Measurements from ENCODE around the gene MRPS27.
"Not testable (repeated sequence)": the region's sequence is repeated elsewhere in the genome, so short reads cannot be mapped to it uniquely, and the experiment has no call there.

The MRPS27 gene

DNA sequence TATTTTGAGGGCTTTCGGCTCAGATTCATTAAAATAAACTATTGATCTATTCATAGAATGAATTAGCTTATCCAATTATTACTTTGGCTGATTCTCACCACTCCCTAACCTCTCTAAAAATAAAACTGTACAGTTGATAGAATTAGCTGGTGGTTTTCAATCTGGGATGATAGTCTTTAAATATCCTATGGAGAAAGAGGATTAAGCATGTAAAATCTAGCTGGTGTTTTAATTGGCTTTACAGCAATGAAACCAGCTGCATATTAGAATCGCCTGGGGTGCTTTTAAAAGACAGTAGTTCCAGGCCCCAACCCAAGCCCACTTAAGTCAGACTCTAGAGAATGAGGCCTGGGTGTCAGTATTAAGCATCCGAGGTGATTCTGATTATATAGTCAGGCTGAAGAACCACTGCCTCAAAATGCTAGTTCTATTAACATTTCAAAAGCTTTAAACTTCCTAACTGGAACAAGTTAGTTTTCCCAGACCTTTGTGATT is 117.7 kb downstream of the MRPS27 start:
- no peak for DNase-seq (ENCODE audit: low spot score)

DNA sequence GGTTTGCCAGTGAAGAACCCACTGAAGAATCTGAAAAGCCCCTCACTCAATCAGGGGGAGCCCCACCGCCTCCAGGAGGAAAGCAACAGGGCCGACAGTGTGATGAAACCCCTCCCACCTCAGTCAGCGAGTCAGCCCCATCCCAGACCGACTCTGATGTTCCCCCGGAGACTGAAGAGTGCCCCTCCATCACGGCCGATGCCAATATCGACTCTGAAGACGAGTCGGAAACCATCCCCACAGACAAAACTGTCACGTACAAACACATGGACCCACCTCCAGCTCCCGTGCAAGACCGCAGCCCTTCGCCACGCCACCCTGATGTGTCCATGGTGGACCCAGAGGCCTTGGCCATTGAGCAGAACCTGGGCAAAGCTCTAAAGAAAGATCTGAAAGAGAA is 120.4 kb downstream of the MRPS27 start:
- DNase-seq (ENCODE audit: low spot score) = no peak

DNA sequence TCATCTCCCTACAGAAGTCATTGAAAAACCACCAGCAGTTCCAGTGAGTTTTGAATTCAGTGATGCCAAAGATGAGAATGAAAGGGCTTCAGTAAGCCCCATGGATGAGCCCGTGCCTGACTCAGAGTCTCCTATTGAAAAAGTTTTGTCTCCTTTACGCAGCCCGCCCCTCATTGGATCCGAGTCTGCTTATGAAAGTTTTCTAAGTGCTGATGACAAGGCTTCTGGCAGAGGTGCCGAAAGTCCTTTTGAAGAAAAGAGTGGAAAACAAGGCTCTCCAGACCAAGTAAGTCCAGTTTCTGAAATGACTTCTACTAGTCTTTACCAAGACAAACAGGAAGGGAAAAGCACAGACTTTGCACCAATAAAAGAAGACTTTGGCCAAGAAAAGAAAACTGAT is 122.6 kb downstream of the MRPS27 start:
- DNase-seq (ENCODE audit: low spot score) = no peak

DNA sequence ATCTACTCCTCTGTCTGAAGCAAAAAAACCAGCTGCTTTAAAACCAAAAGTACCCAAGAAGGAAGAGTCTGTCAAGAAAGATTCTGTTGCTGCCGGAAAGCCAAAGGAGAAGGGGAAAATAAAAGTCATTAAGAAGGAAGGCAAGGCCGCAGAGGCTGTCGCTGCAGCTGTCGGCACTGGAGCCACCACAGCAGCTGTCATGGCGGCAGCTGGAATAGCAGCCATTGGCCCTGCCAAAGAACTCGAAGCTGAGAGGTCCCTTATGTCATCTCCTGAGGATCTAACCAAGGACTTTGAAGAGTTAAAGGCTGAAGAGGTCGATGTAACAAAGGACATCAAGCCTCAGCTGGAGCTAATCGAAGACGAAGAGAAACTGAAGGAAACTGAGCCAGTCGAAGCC is 124.5 kb downstream of the MRPS27 start:
- no peak for DNase-seq (ENCODE audit: low spot score)

DNA sequence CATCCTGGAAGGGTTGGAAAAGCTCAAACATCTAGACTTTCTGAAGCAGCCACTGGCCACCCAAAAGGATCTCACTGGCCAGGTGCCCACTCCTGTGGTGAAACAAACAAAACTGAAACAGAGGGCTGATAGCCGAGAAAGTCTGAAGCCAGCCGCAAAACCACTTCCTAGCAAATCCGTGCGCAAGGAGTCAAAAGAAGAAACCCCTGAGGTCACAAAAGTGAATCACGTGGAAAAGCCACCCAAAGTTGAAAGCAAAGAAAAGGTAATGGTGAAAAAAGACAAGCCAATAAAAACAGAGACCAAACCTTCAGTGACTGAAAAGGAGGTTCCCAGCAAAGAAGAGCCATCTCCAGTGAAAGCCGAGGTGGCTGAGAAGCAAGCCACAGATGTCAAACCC is 125.2 kb downstream of the MRPS27 start:
- DNase-seq (ENCODE audit: low spot score) = no peak

DNA sequence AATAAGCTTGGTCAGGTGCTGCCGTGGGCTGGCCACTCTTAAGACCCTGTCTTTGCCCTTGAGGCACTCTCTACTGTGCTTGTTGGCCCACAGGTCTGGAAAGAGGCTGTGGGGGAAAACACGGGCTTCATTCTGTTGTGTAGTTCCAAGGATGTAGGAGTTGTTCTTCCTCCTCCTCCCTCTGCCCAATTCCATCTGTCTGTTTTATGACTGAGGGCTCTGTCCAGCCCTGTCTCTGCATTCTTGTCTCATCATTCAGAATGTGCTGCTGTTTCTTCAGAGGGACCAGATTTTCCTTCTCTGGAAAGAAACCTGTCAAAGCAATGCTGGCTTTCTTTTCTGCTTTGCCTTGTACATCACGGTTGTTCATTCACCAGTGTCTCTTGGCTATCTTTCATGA is 128.6 kb downstream of the MRPS27 start:
- no peak for DNase-seq (ENCODE audit: low spot score)

DNA sequence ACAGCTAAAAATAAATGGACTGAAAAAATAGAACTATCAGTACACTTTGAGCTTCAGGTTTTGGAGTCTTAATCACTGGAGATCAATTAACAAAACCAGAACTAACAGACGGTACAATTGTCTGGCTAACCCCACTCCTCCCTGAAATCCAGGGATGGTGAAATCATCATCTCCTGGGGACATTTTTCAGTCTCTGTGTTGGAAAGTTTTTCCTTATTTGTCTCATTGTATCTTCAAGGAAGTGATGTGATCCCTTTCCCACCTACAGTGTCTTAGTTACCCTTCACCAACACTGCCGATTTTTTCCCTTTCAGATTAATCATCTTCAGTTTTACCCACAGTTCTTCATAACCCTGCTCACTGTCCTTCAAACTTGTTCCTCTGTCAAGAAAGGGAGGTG is 130.9 kb downstream of the MRPS27 start:
- no peak for DNase-seq (ENCODE audit: low spot score)

DNA sequence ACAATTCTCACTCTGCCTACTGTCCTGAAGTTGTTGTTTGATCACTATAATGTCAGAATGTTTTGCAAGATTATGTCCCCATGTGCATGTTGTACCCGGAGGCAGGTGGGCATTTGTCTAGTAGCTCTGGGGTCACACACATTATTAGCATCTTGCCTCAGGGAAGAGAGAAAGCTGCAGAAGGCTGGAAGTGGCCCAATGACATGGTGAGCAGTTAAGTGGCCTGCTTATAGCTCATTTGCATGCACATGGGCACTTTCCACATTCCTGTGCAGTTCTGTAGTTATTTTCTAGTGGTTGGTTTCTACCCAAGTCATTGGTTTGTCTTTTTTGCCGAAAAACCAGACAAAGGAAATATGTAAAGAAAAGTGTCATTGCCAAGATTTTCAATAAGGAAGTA is 131.9 kb downstream of the MRPS27 start:
- DNase-seq (ENCODE audit: low spot score) = no peak

DNA sequence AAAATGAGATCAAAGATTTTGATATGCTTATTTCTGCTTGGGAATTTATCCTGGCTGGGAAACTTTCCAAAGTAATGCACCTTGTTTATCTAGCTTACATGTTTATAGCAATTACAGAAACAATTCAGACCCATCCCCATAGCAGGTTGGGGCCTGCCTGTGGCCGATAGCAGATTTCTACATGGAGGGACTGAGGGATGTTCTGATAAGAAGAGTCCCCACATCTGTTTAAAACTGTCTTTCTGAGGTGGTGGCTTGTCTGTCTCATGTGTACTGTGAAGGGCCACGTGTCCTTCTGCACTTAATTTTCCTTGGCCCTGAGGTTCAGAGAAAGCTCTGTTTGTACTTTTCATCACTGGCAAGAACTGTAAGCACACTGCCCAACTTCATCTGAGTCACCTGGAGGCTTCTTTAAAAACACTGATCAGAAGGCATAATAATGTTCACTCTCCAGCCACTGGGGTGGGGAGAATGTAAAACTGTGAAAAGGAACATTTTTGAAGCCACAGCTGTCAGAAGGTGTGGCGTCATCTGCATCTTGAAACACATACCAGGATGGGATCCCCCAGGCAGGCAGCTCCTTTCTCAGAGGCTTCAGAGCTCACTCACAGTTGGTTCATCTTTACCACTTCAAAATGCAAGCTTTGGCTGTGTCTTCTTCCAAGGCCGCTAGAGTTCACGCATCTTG is 132.5 kb downstream of the MRPS27 start:
- no peak for DNase-seq (ENCODE audit: low spot score)

DNA sequence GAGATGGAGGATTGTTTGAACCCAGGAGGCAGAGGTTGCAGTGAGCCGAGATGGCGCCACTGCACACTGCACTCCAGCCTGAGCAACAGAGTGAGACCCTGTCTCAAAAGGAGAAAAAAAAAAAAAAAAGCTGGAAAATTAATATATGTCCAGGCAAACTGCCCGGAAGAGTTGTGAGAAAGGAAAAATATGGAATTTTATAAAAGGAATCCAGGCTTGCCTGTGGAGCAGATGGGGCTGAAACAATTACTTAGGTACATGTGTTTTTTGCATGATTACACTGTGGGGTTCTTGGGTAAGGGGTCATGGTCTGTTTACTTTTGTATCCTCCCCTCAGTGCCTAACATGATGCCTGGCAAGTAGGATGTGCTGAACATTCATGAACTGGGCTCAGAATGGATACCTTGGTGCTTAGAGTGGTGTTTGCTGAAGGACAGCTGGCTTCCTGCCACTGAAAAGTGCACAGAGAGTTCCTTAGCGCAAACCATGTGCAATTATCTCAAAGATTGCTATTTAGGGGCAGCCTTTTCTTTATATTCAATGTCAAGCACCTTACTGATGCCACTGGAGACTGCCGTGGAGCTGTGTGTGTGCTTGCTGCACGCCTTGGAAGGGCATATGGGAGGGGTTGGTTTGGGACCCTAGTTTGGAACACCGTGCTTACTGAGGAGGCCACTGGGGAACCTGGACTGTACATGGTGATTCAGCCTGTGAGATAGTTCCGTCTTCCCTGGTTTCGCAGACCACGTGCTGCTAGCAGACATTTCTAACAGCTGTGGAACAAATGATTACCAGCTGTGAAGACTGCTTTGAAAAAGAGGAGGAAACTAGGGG is 134.3 kb downstream of the MRPS27 start:
- no peak for DNase-seq (ENCODE audit: low spot score)

DNA sequence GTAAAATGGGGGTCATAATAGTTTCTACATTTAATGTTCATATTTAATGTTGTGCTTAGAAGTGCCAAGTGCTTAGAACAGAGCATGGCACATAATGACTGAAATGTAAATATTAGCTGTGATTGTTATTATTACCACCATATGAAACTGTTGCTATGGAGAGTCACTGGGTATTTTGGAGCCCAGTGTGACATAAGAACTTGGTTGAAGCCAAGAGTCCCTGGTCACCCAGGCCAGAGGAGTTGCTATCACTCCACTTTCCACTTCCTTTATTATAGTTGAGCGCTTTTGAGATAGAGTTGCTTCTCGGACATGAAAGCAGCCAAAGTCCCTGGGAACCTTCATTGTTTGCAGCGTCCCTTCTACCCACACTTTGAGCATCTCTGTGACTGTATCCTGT is 135.6 kb downstream of the MRPS27 start:
- no peak for DNase-seq (ENCODE audit: low spot score)

DNA sequence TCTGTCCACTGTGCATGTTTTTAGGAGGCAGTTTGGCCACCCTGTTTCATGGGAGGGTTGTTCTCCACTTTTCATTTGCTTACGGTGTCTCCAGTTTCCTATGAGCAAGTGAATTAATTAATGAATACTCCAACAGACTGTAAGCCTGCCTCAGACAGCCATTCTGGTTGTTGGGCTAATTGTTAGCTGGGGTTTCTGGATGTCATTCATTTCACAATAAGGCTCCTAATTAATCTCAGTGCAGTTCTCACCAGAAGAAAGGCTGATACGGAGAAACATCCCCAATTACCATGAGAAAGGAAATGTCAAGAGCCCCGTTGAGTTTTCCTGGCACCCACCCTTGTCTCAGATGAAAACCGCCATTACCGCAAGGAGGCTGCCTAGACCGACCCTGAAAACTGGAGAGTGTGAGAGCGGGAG is 136.9 kb downstream of the MRPS27 start:
- no peak for DNase-seq (ENCODE audit: low spot score)

DNA sequence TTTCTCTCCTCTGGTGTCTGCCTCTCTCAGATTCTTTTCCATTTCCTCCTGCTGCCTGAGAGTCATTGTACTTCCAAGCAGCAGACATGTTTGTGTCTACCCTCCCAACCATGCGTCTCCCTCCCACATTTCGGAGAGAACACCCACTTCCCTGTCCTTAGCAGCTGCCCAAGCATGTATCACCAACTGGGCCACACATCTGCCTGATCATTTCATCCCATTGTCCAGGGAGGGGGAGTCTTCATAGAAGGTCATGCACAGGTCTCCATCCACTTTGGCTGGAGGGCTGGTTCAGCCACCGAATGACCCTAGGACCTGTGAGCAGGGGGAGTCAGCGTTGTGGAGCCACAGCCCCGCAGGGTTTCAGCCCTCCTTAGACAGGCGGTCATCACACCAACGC is 137.4 kb downstream of the MRPS27 start:
- no peak for DNase-seq (ENCODE audit: low spot score)

DNA sequence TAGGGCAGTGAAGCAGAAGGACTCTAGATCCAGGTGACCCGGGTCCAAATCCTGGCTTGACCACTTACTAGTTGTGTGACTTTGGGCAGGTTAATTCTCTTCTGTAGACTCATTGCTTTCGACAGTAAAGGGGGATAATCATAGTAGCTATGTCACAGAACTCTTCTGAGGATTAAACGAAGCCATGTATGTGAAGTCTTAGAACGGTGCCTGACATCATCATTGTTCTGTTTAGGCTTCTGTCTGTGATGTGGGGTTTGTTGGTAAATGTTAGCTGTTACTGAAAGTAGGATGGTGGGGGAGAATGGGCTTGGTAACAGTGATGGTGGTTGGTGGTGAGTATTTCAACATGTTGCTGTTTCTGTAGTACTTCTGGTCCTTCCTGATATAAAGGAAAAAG is 139.1 kb downstream of the MRPS27 start:
- no peak for DNase-seq (ENCODE audit: low spot score)

DNA sequence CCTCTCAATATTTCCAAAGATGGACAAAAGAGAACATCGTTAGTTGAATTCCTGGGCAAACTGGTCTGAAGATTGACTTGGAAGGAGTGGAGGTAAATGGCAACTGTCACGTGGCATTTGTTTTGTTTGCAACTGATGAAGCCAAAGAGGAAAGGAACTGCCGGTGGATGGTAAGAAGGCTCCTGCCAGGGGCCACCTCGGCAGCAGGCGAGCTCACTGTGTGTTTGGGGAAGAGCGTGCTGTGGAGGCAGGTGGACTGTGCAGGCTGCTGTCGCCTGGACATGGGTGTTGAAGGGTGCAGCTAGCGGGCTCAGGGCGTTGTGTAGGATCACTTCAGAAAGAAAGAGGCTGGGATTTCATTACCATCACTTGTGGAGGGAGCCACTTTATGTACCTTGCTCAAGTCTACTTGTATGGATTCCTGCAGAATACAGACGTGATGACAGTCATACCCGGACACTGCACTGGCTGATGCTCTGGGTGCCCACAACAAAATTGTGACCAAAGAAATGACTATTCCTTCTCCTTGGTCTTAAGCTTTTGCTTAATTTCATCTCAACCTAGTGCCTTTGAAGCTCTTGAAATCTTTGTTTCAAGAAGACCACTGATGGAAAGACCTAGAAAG is 140.1 kb downstream of the MRPS27 start:
- DNase-seq (ENCODE audit: low spot score) = no peak

DNA sequence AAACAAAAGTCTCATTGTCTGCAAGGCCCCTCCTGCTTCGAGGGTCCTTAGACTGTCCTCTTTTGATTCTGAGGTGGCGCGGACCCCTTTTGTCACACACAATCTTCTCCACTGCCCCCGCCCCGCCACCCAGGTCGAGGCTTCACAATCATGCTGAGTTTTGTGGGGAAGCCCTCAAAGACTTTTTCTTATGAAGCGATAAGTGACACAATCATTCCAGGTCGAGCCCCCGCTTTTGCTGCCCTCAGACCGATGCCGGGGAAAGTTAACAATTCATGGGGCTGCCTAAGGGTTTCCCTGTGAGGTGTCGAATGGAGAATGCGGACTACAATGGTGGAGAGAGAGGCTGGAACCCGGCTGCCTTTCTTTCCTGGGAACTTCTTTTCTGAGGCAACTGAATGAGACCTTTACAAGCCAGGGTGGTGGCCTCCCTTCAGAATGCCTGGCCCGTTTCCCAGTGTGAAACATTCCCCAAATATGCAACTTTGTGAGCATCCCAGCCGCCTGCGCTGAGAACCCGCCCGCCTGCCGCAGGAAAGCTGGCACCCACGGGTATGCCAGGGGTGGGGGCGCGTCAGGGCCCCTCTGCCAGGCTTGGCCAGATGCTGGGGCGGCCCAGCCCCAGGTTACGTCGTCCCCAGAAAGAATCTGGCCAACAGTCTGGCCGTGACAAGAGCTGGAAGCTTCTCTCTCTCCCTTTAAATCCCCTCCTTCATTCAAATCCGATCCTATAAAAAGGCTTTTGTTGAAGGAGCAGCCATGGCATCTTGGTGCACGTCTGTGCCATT is 140.8 kb downstream of the MRPS27 start:
- DNase-seq (ENCODE audit: low spot score) = peak; percentile 46

DNA sequence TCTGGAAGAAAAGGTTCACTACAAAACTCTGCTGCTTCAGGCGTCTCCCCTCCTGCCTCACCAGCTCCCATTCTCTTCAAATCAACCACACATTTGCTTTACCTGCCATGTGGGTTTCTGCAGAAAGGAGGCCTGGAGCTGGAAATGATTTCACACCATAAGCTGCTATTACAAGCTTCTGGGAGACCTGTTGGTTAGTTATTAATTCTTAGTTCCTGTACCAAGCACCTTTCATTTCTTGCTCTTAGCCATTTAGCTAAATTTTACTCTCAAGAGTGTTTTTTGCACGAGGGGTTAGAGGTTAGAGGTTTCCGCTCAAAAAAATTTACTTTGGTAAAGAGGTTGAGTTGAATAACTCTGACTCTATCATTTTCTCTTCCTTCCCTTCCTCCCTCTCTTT is 142.5 kb downstream of the MRPS27 start:
- no peak for DNase-seq (ENCODE audit: low spot score)

DNA sequence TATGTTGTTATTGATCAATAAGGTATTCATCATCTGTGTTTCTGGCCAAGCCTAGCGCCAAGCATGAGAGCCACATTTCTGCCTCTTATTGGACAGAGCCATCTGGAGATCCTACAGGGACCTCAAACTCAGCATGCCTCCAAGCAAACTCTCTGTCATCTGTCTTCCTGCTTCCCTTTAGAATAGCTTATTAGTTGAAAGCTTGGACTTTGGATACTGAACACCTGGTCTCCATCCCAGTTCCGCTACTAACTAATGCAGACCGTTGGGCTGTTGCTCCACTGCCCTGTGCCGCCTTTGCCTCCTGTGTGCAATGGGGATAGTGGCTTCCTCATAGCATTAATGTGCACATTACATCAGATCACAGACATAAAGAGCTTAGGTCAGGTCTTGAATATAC is 147.3 kb downstream of the MRPS27 start:
- peak; percentile 29 for DNase-seq (ENCODE audit: low spot score)

DNA sequence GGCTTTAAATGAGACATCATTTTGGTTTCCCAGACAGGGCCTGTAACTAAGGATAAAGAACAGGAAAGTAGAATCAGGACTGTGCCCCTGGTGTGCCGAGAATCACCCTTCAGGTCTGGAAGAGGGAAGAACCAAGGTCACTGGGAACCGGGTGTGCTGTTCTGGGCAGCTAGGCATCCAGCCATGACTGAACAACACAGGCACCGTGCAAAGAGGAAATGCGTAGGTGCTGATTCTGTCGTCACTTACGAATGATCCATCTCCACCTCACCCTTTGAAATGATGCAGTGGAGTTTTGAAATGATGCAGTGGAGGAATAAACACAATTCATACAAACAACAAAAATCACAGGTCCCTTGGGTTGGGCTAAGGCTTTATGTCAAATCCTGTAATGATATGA is 148.4 kb downstream of the MRPS27 start:
- no peak for DNase-seq (ENCODE audit: low spot score)

DNA sequence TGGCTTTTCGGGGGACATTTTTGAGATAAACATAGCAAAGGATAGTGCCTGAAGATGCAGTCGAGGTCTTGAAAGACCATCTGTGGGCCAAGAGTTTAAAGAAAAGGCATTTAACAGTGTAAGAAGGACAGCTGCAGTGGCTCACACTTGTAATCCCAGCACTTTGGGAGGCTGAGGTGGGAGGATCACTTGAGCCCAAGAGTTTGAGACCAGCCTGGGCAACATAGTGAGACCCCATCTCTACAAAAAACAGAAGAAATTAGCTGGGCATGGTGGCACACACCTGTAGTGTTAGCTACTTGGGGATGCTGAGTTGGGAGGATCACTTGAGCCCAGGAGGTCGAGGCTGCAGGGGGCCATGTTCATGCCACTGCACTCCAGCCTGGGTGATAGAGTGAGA is 148.9 kb downstream of the MRPS27 start:
- DNase-seq (ENCODE audit: low spot score) = not testable (repeated sequence)

DNA sequence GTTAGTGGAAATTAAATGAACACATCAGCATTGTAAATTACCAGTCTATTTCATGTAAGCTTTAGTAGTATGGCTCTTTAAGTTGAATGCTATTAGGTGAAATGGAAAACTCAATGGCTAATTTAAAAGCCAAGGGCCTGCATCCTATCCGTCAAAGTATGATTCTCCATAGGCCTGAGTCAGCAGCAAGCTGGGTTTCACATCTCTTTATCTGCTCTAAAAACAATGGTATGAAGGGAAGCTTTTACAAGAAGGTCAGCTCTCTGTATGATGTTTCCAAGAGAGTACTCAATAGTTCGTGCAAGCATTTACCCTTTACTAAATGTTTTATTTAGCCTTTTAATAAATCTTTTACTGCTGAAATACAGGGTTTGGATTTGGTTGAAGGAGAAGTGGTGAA is 149.9 kb downstream of the MRPS27 start:
- no peak for DNase-seq (ENCODE audit: low spot score)
